Lung (tissue), 12 donors: ENCODE data around the gene RDH14. TPM values are rescaled to one million over a fixed set of nuclear protein-coding genes. Genes with fewer than 3 reads are reported as not detected.

ENCODE experiments used
- ATAC-seq: fragments of 200-7000 bp; cut with Tn5 transposase; one replicate; pipeline ENCODE4 v1.9.1; 2020; ENCODE audit warnings: moderate number of reproducible peaks; ENCODE audit not compliant: insufficient read depth, low FRiP score
- DNase-seq, 3 donors: peaks; one replicate each; pipeline ENCODE4 v3.0.0-alpha.2; 2013 to 2017
- H3K27ac ChIP-seq, 2 donors: one replicate each; pipeline ENCODE4 v1.5.1; 2013; ENCODE audit warnings: mild to moderate bottlenecking in 2 of 2, moderate library complexity in 2 of 2, control low read depth in 1 of 2, inconsistent platforms in 1 of 2, low read depth in 1 of 2, low read length in 1 of 2
- H3K27me3 ChIP-seq, 3 donors: one replicate each; pipeline ENCODE4 v1.5.1; 2013; ENCODE audit warnings: low read length in 2 of 3; ENCODE audit not compliant: control insufficient read depth in 3 of 3, insufficient read depth in 3 of 3
- H3K36me3 ChIP-seq, 4 donors: one replicate each; pipeline ENCODE4 v1.5.1; 2013; ENCODE audit warnings: low read length in 4 of 4, mild to moderate bottlenecking in 1 of 4, moderate library complexity in 1 of 4; ENCODE audit not compliant: control insufficient read depth in 4 of 4, insufficient read depth in 4 of 4
- H3K4me1 ChIP-seq, 5 donors: one replicate each; pipeline ENCODE4 v1.5.1; 2013; ENCODE audit warnings: low read length in 5 of 5, mild to moderate bottlenecking in 2 of 5, moderate library complexity in 1 of 5; ENCODE audit not compliant: control insufficient read depth in 5 of 5, insufficient read depth in 5 of 5
- H3K4me3 ChIP-seq: one replicate; pipeline ENCODE4 v1.5.1; 2013; ENCODE audit warnings: mild to moderate bottlenecking, control low read depth, moderate library complexity
- H3K9ac ChIP-seq, 2 donors: one replicate each; pipeline ENCODE4 v1.5.1; 2013; ENCODE audit warnings: low read length in 2 of 2, control low read depth in 1 of 2; ENCODE audit not compliant: insufficient read depth in 1 of 2
- H3K9me3 ChIP-seq, 4 donors: one replicate each; pipeline ENCODE4 v1.5.1; 2013; ENCODE audit warnings: low read length in 3 of 4, mild to moderate bottlenecking in 1 of 4, moderate library complexity in 1 of 4; ENCODE audit not compliant: control insufficient read depth in 4 of 4, insufficient read depth in 3 of 4
- WGBS, 2 donors: extraction: QIAGEN DNeasy Blood & Tissue Kit; methylation state at CpG; one replicate each; pipeline ENCODE4 v1.1.7; 2013; 5-methylcytosine and 5-hydroxymethylcytosine counted together
- polyA plus RNA-seq, 2 donors: library from polyadenylated mRNA; stranded (reverse); fragments of 200-250 nt; gene quantifications; one replicate each; pipeline ENCODE4 v1.2.1, GENCODE V29; 2013
- total RNA-seq, 2 donors: library from RNA; depleted of rRNA in 1 of 2; stranded (reverse); fragments of >200 nt in 1 of 2; gene quantifications; one replicate each; pipeline ENCODE4 v1.2.1, GENCODE V29; 2014 to 2021
- TF ChIP-seq, protein P1 (sequence below): IDR thresholded peaks from 2 replicates; pipeline ENCODE4 v1.5.1; 2012; ENCODE audit warnings: mild to moderate bottlenecking; ENCODE audit errors: control extremely low read depth, extremely low read depth
- donor health status: control.
- donor health status: control.
- donor health status: Bipolar disorder and iron deficiency.
- donor health status: healthy.
- donor health status: DM: yes; HTN: yes; CAD: no.

Gene RDH14
- total and polyA plus RNA-seq, 4 donors = 15.6 to 26.9 (median 19.4) TPM

DNA sequence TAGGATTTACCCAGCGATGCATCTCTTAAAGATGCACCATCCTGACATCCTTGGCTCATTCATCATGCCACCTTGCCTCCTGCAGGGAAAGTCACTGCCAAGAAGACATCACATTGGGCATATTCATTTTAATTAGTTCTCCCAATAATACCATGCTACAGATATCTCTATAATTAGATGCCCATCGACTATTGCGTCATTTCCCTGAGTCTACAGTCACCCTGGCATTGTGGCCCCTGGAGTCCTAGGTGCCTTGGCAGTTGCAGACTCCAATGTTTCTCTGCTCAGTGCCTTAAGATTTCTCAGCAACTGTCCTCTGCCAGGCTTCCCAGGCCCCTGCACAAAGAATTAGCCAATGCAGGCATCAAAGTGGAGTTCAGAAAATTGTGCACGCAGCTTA lies 32.6 kb downstream of the RDH14 start:
- TF ChIP-seq, protein P1, sequence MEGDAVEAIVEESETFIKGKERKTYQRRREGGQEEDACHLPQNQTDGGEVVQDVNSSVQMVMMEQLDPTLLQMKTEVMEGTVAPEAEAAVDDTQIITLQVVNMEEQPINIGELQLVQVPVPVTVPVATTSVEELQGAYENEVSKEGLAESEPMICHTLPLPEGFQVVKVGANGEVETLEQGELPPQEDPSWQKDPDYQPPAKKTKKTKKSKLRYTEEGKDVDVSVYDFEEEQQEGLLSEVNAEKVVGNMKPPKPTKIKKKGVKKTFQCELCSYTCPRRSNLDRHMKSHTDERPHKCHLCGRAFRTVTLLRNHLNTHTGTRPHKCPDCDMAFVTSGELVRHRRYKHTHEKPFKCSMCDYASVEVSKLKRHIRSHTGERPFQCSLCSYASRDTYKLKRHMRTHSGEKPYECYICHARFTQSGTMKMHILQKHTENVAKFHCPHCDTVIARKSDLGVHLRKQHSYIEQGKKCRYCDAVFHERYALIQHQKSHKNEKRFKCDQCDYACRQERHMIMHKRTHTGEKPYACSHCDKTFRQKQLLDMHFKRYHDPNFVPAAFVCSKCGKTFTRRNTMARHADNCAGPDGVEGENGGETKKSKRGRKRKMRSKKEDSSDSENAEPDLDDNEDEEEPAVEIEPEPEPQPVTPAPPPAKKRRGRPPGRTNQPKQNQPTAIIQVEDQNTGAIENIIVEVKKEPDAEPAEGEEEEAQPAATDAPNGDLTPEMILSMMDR = no peak
- H3K27me3 ChIP-seq = no peaks in the 10 kb centered on the region
- WGBS, 2 donors = 72 to 86% methylated on average over 4 of the region's 4 CpGs
- H3K9ac ChIP-seq = no peak overlapping the region
- H3K4me1 ChIP-seq = peaks cover 0 to 25% (median 3%) of the 10 kb centered on the region in 5 donors
- ATAC-seq (no peak), DNase-seq (no peak)
- H3K36me3 ChIP-seq = no peaks in the 10 kb centered on the region
- H3K4me3 ChIP-seq = no peak overlapping the region
- H3K9me3 ChIP-seq = no peaks in the 10 kb centered on the region
- H3K27ac ChIP-seq = no peak overlapping the region

DNA sequence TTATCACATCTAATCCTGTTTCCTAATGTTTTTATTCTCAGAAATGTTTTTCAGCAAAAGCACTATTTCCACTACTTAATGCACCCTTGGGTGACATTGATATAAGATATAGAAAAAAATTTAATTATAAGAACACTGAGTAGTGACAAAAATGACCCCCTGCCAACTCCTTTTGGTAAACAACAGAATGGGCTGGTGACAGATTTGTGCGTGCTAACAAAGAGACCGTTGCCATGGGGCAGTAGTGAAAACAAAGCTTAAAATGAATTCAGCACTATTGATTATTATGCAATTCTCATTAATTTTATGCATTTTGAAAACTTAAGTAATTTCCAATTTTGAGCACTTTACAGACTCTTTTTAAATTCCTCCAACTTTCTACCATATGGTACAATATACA lies 33.1 kb downstream of the RDH14 start:
- no peaks in the 10 kb centered on the region for H3K36me3 ChIP-seq
- peaks cover 0 to 25% (median 3%) of the 10 kb centered on the region in 5 donors for H3K4me1 ChIP-seq
- H3K9ac ChIP-seq = no peak overlapping the region
- no peaks in the 10 kb centered on the region for H3K27me3 ChIP-seq
- TF ChIP-seq, protein P1 = no peak
- H3K9me3 ChIP-seq = no peaks in the 10 kb centered on the region
- ATAC-seq (no peak), DNase-seq (peak; percentile 56 to 82 (median 77))
- no peak overlapping the region for H3K27ac ChIP-seq
- WGBS, 2 donors = 88 to 90% methylated on average over 2 of the region's 2 CpGs
- no peak overlapping the region for H3K4me3 ChIP-seq

DNA sequence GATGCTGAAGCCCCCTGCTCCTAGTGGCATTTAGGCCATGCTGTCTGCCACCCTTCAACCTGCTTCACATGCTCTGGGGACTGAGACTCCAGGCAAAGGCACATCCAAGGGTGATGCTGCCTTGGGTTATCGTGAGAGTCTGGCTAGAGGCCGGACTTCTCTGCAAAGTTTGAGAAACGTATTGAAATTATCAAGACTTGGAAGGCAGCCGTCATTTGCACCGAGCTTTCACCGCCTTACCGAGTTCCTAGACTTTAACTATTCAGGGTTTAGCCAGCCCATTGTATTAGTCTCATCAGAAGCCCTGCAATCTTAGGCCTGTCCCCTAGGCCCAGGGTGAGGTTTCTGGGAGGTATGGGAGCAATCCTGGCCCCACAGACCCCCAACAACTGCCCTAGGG lies 34.0 kb downstream of the RDH14 start:
- no peaks in the 10 kb centered on the region for H3K27me3 ChIP-seq
- H3K4me3 ChIP-seq = no peak overlapping the region
- no peaks in the 10 kb centered on the region for H3K36me3 ChIP-seq
- 74 to 78% methylated on average over 7 of the region's 7 CpGs for WGBS, 2 donors
- H3K9me3 ChIP-seq = no peaks in the 10 kb centered on the region
- H3K27ac ChIP-seq = peak overlapping the region in 1 of 2 donors; percentile 75
- H3K9ac ChIP-seq = no peak overlapping the region
- peaks cover 0 to 25% (median 3%) of the 10 kb centered on the region in 5 donors for H3K4me1 ChIP-seq
- DNase-seq = peak in 1 of 3 donors; percentile 50
- TF ChIP-seq, protein P1 = no peak
- no peak for ATAC-seq

DNA sequence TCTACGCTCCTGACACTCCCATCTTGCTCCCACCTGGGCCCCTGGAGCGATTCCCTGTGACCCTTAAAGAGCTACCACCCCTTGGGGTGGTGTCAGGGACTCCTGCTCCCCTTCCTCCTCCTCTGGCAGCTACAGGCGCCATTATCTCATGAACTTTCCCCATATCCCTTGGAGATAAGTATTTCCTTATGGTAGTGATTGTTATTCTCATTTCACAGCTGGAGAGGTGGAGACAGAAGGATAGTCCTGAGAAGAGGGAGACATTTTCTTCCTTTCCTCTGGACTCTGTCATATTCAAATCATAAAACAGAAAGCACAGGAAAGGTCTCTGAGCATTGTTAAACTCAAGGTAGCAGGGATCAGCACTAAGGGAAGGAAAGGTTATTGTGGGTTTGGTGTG lies 34.6 kb downstream of the RDH14 start:
- TF ChIP-seq, protein P1 = no peak
- no peak overlapping the region for H3K4me3 ChIP-seq
- no peak for DNase-seq
- no peaks in the 10 kb centered on the region for H3K9me3 ChIP-seq
- H3K27ac ChIP-seq = peak overlapping the region in 1 of 2 donors; percentile 88
- WGBS, 2 donors = 91% methylated on average over 3 of the region's 3 CpGs
- H3K36me3 ChIP-seq = no peaks in the 10 kb centered on the region
- no peaks in the 10 kb centered on the region for H3K27me3 ChIP-seq
- H3K4me1 ChIP-seq = peaks cover under 1 to 31% (median 3%) of the 10 kb centered on the region in 5 donors
- ATAC-seq = no peak
- no peak overlapping the region for H3K9ac ChIP-seq
